GM23248 (cell line): ENCODE data around the gene THAP7.

ENCODE experiments used
- EZH2 ChIP-seq: fragments of 200-600 bp; sonication (generic); IDR thresholded peaks from 2 replicates; pipeline ENCODE4 v1.6.1; 2018; ENCODE audit warnings: antibody characterized with exemption, mild to moderate bottlenecking; ENCODE audit not compliant: insufficient read depth, poor library complexity, severe bottlenecking
- EZH2phosphoT487 ChIP-seq: fragments of 200-600 bp; sonication (generic); IDR thresholded peaks from 2 replicates; pipeline ENCODE4 v1.6.1; 2018; ENCODE audit warnings: antibody characterized with exemption, moderate library complexity, mild to moderate bottlenecking, low read depth; ENCODE audit not compliant: insufficient read depth

- TF ChIP-seq EZH2phosphoT487 (no peak), EZH2 (no peak)
Observed at GRCh38 chr22:20998411-20999336, 3.2 kb downstream of the THAP7 start.
